H1 (cell line): ENCODE data around the gene PHKA2. TPM values are rescaled to one million over a fixed set of nuclear protein-coding genes. Genes with fewer than 3 reads are reported as not detected.
"Not testable (repeated sequence)": the region's sequence is repeated elsewhere in the genome, so short reads cannot be mapped to it uniquely, and the experiment has no call there.

Experiments used
- CTCF ChIA-PET: fragments of 300-600 bp; sonication (Branson Sonifier 250); formaldehyde crosslinking; loops from one replicate; lab custom pipeline; 2021; ENCODE audit not compliant: partially characterized antibody; lab: Charles Lee
- POLR2A ChIA-PET: fragments of 300-600 bp; sonication (Branson Sonifier 250); formaldehyde crosslinking; loops from one replicate; lab custom pipeline; 2021; ENCODE audit warnings: inconsistent platforms; ENCODE audit not compliant: partially characterized antibody; lab: Charles Lee
- DNase-seq, 2 experiments: peaks; one replicate each; pipeline versions ENCODE4 v3.0.0 to v3.0.0-alpha.2; 2010 to 2022; ENCODE audit warnings: low spot score in 2 of 2, low read depth in 1 of 2, mixed read lengths in 1 of 2
- FAIRE-seq: peaks from 2 replicates; lab custom pipeline; 2011; peaks lifted over from hg19 to GRCh38; lab: Jason Lieb, UNC
- H2AFZ ChIP-seq: 2 replicates; pipeline ENCODE4 v1.8.1; 2012; ENCODE audit warnings: low read length, inconsistent platforms
- H2AK5ac ChIP-seq: 2 replicates; pipeline ENCODE4 v1.6.1; 2013; ENCODE audit warnings: low read depth, low read length
- H2BK120ac ChIP-seq: replicated peaks from 2 replicates; pipeline ENCODE3; 2013; ENCODE audit warnings: low read depth, low read length, inconsistent platforms
- H2BK12ac ChIP-seq: 2 replicates; pipeline ENCODE4 v1.6.1; 2013; ENCODE audit warnings: low read depth, low read length
- H2BK15ac ChIP-seq: 2 replicates; pipeline ENCODE4 v1.6.1; 2013; ENCODE audit warnings: low read length
- H2BK20ac ChIP-seq: 2 replicates; pipeline ENCODE4 v1.6.1; 2013; ENCODE audit warnings: low read length
- H2BK5ac ChIP-seq: 2 replicates; pipeline ENCODE4 v1.6.1; 2013; ENCODE audit warnings: low read depth, low read length
- H3K14ac ChIP-seq: 2 replicates; pipeline ENCODE4 v1.6.1; 2013; ENCODE audit warnings: inconsistent platforms; ENCODE audit not compliant: insufficient read length
- H3K18ac ChIP-seq: 2 replicates; pipeline ENCODE4 v1.6.1; 2013; ENCODE audit warnings: low read length; ENCODE audit errors: extremely low read depth
- H3K23ac ChIP-seq: 2 replicates; pipeline ENCODE4 v1.6.1; 2013; ENCODE audit warnings: inconsistent platforms; ENCODE audit not compliant: insufficient read length
- H3K23me2 ChIP-seq: 2 replicates; pipeline ENCODE4 v1.6.1; 2013; ENCODE audit warnings: low read depth, low read length
- H3K27ac ChIP-seq: 2 replicates; pipeline ENCODE4 v1.6.1; 2011; ENCODE audit warnings: low read depth, low read length, inconsistent platforms
- H3K27me3 ChIP-seq, 4 experiments: replicated peaks in 1 of 4; 1 replicate in 1 of 4; 2 replicates in 3 of 4; pipeline versions ENCODE4 v1.6.1 to v1.8.1; 2011 to 2013; ENCODE audit warnings: low read length in 3 of 4, mild to moderate bottlenecking in 3 of 4, inconsistent platforms in 2 of 4, mixed read lengths in 2 of 4, moderate library complexity in 1 of 4; ENCODE audit not compliant: control insufficient read depth in 3 of 4, insufficient read depth in 3 of 4; ENCODE audit errors: extremely low read depth in 1 of 4
- H3K36me3 ChIP-seq, 4 experiments: 2 replicates each; pipeline versions ENCODE4 v1.6.1 to v1.8.1; 2011 to 2013; ENCODE audit warnings: mild to moderate bottlenecking in 4 of 4, low read length in 3 of 4, moderate library complexity in 2 of 4, control low read depth in 1 of 4, inconsistent platforms in 1 of 4; ENCODE audit not compliant: insufficient read depth in 4 of 4, control insufficient read depth in 2 of 4
- H3K4ac ChIP-seq: replicated peaks from 2 replicates; pipeline ENCODE3; 2013; ENCODE audit warnings: low read length, low read depth, mixed read lengths, inconsistent platforms; ENCODE audit not compliant: insufficient read length
- H3K4me1 ChIP-seq, 4 experiments: replicated peaks in 1 of 4; 1 replicate in 1 of 4; 2 replicates in 3 of 4; pipeline versions ENCODE4 v1.6.1 to v1.8.1; 2011 to 2013; ENCODE audit warnings: low read length in 3 of 4, inconsistent platforms in 2 of 4, mixed read lengths in 1 of 4; ENCODE audit not compliant: insufficient read depth in 4 of 4, control insufficient read depth in 3 of 4
- H3K4me2 ChIP-seq, 2 experiments: 2 replicates each; pipeline versions ENCODE4 v1.6.1 to v1.8.1; 2011 to 2013; ENCODE audit warnings: low read depth in 2 of 2, low read length in 2 of 2, control low read depth in 1 of 2, inconsistent platforms in 1 of 2, mild to moderate bottlenecking in 1 of 2; ENCODE audit not compliant: insufficient read depth in 1 of 2
- H3K4me3 ChIP-seq, 4 experiments: fragments of 200-600, 300-600 bp in 1 of 4; sonication (generic), shearing (Covaris generic), sonication (Bioruptor Twin) in 1 of 4; 2 replicates each; pipeline versions ENCODE4 v1.5.1 to v1.8.1; 2011 to 2016; ENCODE audit warnings: low read length in 4 of 4, low read depth in 3 of 4, control low read depth in 2 of 4, inconsistent platforms in 2 of 4, mild to moderate bottlenecking in 2 of 4, mixed read lengths in 1 of 4, moderate library complexity in 1 of 4; ENCODE audit not compliant: insufficient read depth in 2 of 4; ENCODE audit errors: extremely low read depth in 1 of 4
- H3K56ac ChIP-seq: replicated peaks from 2 replicates; pipeline ENCODE3; 2013; ENCODE audit warnings: low read depth, mild to moderate bottlenecking, mixed read lengths, low read length, inconsistent platforms; ENCODE audit not compliant: insufficient read length
- H3K79me1 ChIP-seq: 2 replicates; pipeline ENCODE4 v1.6.1; 2013; ENCODE audit warnings: low read depth, low read length, control low read depth
- H3K79me2 ChIP-seq, 2 experiments: 2 replicates each; pipeline versions ENCODE4 v1.6.1 to v1.8.1; 2012 to 2013; ENCODE audit warnings: low read length in 2 of 2, mild to moderate bottlenecking in 2 of 2, inconsistent platforms in 1 of 2; ENCODE audit not compliant: insufficient read depth in 2 of 2, control insufficient read depth in 1 of 2
- H3K9ac ChIP-seq, 4 experiments: replicated peaks in 1 of 4; 1 replicate in 1 of 4; 2 replicates in 3 of 4; pipeline versions ENCODE4 v1.6.1 to v1.8.1; 2011 to 2013; ENCODE audit warnings: low read depth in 3 of 4, low read length in 3 of 4, control low read depth in 2 of 4, mild to moderate bottlenecking in 2 of 4, moderate library complexity in 2 of 4, inconsistent platforms in 1 of 4; ENCODE audit errors: extremely low read depth in 1 of 4
- H3K9me3 ChIP-seq, 2 experiments: 2 replicates each; pipeline versions ENCODE4 v1.6.1 to v1.8.1; 2012 to 2013; ENCODE audit warnings: mild to moderate bottlenecking in 2 of 2, moderate library complexity in 2 of 2, control low read depth in 1 of 2, inconsistent platforms in 1 of 2, low read depth in 1 of 2, low read length in 1 of 2, mixed read lengths in 1 of 2; ENCODE audit not compliant: insufficient read depth in 2 of 2
- H4K20me1 ChIP-seq, 2 experiments: replicated peaks in 1 of 2; 2 replicates each; pipeline versions ENCODE3 to v1.8.1; 2011 to 2013; ENCODE audit warnings: inconsistent platforms in 2 of 2, low read length in 2 of 2, mild to moderate bottlenecking in 1 of 2; ENCODE audit not compliant: insufficient read depth in 2 of 2, control insufficient read depth in 1 of 2
- H4K5ac ChIP-seq: 2 replicates; pipeline ENCODE4 v1.6.1; 2013; ENCODE audit warnings: low read length, low read depth, mixed read lengths, inconsistent platforms; ENCODE audit not compliant: insufficient read length
- H4K8ac ChIP-seq: 2 replicates; pipeline ENCODE4 v1.8.0; 2013; ENCODE audit warnings: mild to moderate bottlenecking, moderate library complexity, low read length, inconsistent platforms; ENCODE audit not compliant: insufficient read depth; ENCODE audit errors: extremely low read depth
- H4K91ac ChIP-seq: replicated peaks from 2 replicates; pipeline ENCODE3; 2013; ENCODE audit warnings: low read length, mixed read lengths, inconsistent platforms; ENCODE audit not compliant: insufficient read length
- BCL11A ChIP-seq, 2 experiments: IDR thresholded peaks; one replicate each; pipeline ENCODE4 v1.6.1; 2011; ENCODE audit warnings: low read depth in 2 of 2, low read length in 2 of 2, mild to moderate bottlenecking in 2 of 2
- CEBPB ChIP-seq: IDR thresholded peaks from 2 replicates; pipeline ENCODE4 v1.6.1; 2012; ENCODE audit warnings: low read depth, low read length
- JUN ChIP-seq: IDR thresholded peaks from 2 replicates; pipeline ENCODE4 v1.6.1; 2011; ENCODE audit warnings: low read depth, mild to moderate bottlenecking, improper control_type of control experiment, low read length
- KDM5A ChIP-seq: fragments of 200-600 bp; IDR thresholded peaks from 2 replicates; pipeline ENCODE4 v1.7.1; 2012; ENCODE audit warnings: mild to moderate bottlenecking, low read length, inconsistent platforms, mixed read lengths
- NANOG ChIP-seq: IDR thresholded peaks from 2 replicates; pipeline ENCODE4 v1.6.1; 2011; ENCODE audit warnings: low read length, low read depth, mild to moderate bottlenecking, inconsistent platforms; ENCODE audit not compliant: insufficient read depth, poor library complexity, severe bottlenecking
- RFX5 ChIP-seq: IDR thresholded peaks from 2 replicates; pipeline ENCODE4 v1.6.1; 2011; ENCODE audit warnings: low read depth, low read length, improper control_type of control experiment, borderline replicate concordance
- WGBS, 2 experiments: shearing (Covaris generic) in 1 of 2; methylation state at CpG; one replicate each; pipeline versions ENCODE4 v1.1.6 to v1.1.7; 2013 to 2015; ENCODE audit warnings: low lambda C conversion rate in 2 of 2, mixed read lengths in 2 of 2, inconsistent platforms in 1 of 2, low coverage in 1 of 2, missing lambda C conversion rate in 1 of 2; ENCODE audit not compliant: insufficient replicate concordance in 2 of 2, insufficient coverage in 1 of 2, insufficient read length in 1 of 2; ENCODE audit errors: extremely low coverage in 1 of 2, missing lambda C conversion rate in 1 of 2; 5-methylcytosine and 5-hydroxymethylcytosine counted together
- polyA plus RNA-seq, 7 experiments: library from polyadenylated mRNA; depleted of rRNA in 3 of 7; stranded (reverse) in 5 of 7; unstranded in 2 of 7; fragments of >200 nt in 5 of 7; fragments of 200-250 nt in 2 of 7; gene quantifications; 1 replicate in 5 of 7; 2 replicates in 1 of 7; 4 replicates in 1 of 7; pipeline versions ENCODE4 v1.2.1 to v1.2.3, GENCODE V29; 2011 to 2013; ENCODE audit warnings: missing spikeins in 2 of 7, mixed read lengths in 2 of 7
- total RNA-seq: library from RNA; stranded (reverse); fragmentation: NEBNext Ultra II Directional; extraction: Animal tissue kit (Norgen Biotek cat#: 25700); gene quantifications from 2 replicates; pipeline ENCODE4 v1.2.1, GENCODE V29; 2021
- TF ChIP-seq, protein P1 (sequence below): IDR thresholded peaks from 2 replicates; pipeline ENCODE4 v1.6.1; 2011; ENCODE audit warnings: low read length, improper control_type of control experiment

PHKA2 gene
- total and polyA plus RNA-seq, 2 of the 8 experiments (the other 6 are each of a cell fraction or from before 2014, with no cell fraction given), result 28.1 to 35.8 TPM

- TF ChIP-seq RFX5 (no peak), JUN (no peak), KDM5A (no peak), BCL11A (IDR thresholded peaks at IDR 0.05; ENCODE audit: low read depth in 2 of 2, low read length in 2 of 2) (no peak), NANOG (no peak), CEBPB (no peak)
- TF ChIP-seq, protein P1, sequence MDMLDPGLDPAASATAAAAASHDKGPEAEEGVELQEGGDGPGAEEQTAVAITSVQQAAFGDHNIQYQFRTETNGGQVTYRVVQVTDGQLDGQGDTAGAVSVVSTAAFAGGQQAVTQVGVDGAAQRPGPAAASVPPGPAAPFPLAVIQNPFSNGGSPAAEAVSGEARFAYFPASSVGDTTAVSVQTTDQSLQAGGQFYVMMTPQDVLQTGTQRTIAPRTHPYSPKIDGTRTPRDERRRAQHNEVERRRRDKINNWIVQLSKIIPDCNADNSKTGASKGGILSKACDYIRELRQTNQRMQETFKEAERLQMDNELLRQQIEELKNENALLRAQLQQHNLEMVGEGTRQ, result no peak
These were observed 2.6 kb downstream of the PHKA2 start (continued) for GRCh38 chrX:18981124-18981807.

DNA sequence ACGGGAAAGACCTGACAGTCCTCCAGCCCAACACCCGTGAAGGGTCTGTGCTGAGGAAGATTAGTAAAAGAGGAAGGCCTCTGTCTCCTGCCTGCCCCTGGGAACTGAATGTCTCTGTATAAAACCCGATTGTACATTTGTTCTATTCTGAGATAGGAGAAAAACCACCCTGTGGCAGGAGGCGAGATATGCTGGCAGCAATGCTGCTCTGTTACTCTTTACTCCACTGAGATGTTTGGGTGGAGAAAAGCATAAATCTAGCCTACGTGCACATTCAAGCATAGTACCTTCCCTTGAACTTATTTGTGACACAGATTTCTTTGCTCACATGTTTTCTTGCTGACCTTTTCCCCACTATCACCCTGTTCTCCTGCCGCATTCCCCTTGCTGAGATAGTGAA, 3.7 kb downstream of the PHKA2 start:
- not testable (repeated sequence) for H2BK12ac ChIP-seq, H3K4me1 ChIP-seq, H3K18ac ChIP-seq, H4K5ac ChIP-seq, H2AK5ac ChIP-seq, H3K27me3 ChIP-seq, H3K27ac ChIP-seq, H3K4ac ChIP-seq, H3K9ac ChIP-seq, FAIRE-seq, H2BK20ac ChIP-seq, H2BK5ac ChIP-seq, H3K79me1 ChIP-seq, H2AFZ ChIP-seq, H3K9me3 ChIP-seq, H3K23ac ChIP-seq, H4K20me1 ChIP-seq, H3K4me2 ChIP-seq, H3K36me3 ChIP-seq, H4K8ac ChIP-seq, DNase-seq, H4K91ac ChIP-seq, H3K4me3 ChIP-seq, H3K23me2 ChIP-seq, H2BK120ac ChIP-seq, H3K14ac ChIP-seq, H2BK15ac ChIP-seq, H3K56ac ChIP-seq
- H3K79me2 ChIP-seq, result peaks cover 0 to 22% of the 10 kb centered on the region in 2 experiments; a peak in 2 of 4 replicates
- ChIA-PET POLR2A (interaction anchor here (0.6 kb wide), 1 partner anchor 831 kb away, joined by 3 read pairs; no protein-coding TSS in a partner anchor), CTCF (interaction anchor here (0.6 to 0.7 kb wide), 2 partner anchors 70 to 77 kb away, joined by 3 to 4 read pairs; no protein-coding TSS in a partner anchor)
- 71% methylated on average over 4 of the region's 6 CpGs; no CpG with 5 or more reads in 1 of the 2 experiments for WGBS, 2 experiments
